Activated CD4-positive, CD25-positive, alpha-beta regulatory T cell treated with anti-CD3 and anti-CD28 coated beads, Interleukin-2, amount 50 U/mL, for 24 hours (primary cell): ENCODE measurements around the gene GMNC.
"Not testable (repeated sequence)": the region's sequence is repeated elsewhere in the genome, so short reads cannot be mapped to it uniquely, and the experiment has no call there.

Experiments
- ATAC-seq, 2 donors: fragments of 150-1000 bp; cut with Tn5 transposase; one replicate each; pipeline ENCODE4 v1.10.0; 2021; ENCODE audit warnings: mild to moderate bottlenecking in 1 of 2, moderate library complexity in 1 of 2

The GMNC gene, protein sequence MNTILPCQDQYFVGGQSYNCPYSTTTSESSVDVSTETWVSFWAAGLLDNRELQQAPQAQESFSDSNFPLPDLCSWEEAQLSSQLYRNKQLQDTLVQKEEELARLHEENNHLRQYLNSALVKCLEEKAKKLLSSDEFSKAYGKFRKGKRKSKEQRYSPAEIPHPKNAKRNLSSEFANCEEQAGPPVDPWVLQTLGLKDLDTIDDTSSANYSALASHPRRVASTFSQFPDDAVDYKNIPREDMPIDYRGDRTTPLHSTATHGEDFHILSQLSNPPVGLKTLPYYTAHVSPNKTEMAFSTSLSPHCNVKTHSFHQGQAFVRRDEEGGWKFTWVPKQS

DNA sequence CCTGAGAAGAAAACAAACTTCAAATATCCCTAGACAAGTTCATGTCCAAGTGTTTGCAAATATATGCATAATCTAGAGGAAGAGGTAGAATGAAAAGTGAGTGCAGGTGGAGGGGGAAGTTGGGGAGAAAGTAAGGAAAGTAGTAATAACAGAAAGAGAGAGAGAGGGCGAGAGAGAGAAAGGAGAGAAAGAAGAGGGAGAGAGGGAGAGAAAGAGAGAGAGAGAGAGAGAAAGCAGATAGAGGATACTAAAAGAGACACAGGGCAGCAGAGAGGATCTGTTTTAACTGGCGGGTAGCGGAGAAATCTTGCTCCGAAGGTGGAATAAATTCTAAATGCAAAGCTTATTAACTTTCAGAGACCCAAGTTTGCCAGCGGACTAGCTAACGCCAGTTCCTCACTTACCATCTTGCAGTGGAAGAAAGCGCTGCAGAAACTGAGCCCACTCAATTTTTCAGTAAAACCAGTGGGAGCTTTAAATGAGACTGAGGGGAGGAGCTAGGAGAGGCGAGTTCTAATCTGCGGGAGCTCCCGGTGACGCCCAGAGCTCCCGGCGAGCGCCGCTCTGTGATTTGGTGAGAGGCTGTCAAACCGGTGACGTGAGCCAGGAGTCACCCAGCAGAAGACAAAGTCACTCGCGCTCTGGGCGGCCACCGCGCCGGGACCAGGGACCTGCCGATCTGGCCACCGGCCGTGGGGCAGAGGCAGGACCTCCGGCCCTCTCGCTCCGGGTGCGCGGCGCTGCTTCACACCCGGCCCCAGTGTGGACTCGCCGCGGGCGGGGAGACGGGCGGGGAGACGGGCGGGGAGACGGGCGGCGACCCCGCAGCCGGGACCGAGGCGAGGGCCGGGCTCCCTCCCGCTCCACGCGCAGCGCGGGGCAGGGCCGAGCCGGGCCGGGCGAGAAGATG lies at the start of gene GMNC:
Gene GMNC, minus strand, starts transcription at position 486 of the 910 bp plus-strand sequence. Its CDS starts 79 bp downstream, at position 407.
- peak; percentile 78 to 81 for ATAC-seq

GRCh38 chr3:190911382-190911781 lies 48.9 kb upstream of the GMNC start:
- no peak for ATAC-seq

DNA sequence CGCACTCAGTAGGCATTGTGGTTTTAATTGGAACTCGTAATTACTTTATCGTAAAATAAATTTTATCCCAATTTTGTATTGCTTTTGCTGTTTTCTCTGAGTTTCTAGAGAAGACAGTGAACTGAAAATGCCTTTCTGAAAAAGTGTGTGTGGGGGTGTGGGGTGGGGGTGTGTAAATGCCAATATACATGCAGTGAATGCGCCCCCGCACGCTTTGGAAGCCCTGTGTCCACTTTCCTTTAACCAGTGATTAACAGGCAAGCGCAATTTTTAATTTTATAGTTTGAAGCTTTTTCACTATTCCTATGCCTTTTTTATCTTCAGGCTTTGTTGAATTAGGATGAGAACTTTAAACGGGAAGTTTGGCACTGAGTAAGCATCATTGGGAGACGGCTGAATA lies 47.4 kb upstream of the GMNC start:
- no peak for ATAC-seq

GRCh38 chr3:190903156-190903555 lies 40.7 kb upstream of the GMNC start:
- no peak for ATAC-seq

DNA sequence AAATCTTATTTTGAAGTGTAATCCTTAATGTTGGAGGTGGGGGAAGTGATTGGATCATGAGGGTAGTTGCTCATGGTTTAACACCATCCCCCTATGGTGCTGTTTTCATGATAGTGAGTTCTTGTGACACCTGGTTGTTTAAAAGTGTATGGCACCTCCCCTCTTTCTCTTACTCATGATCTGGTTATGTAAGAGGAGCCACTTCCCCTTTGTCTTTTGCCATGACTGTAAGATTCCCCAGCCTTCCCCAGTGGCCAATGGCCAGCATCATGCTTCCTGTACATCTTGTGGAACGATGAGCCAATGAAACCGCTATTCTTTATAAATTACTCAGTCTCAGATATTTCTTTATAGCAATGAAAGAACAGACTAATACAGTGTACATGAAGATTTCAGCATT lies 39.8 kb upstream of the GMNC start:
- ATAC-seq = no peak

DNA sequence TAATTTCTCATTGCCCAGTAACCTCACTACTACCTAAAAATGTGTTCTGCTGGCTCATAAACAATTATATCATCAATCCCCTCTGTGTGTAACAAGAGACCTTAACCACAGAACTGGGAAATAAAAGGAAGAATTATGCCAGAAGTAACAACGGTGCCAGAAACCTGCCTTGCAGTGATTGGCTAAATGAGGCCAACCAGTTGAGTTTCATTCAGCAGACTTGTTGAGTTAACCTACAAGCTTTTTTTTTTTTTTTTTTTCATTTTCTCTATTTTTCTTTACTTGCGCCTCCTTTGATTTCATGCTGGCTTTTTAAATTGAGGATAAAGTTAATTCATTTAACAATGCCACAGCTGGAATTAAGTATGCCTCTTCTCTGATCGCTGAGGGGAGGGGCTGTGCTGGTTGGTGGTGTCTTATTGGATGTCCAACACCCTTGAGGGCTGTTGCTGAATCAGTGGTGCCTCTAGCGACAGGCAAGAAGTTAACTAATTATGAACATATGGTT lies 30.0 kb upstream of the GMNC start:
- no peak for ATAC-seq

GRCh38 chr3:190886945-190887344 lies 24.5 kb upstream of the GMNC start:
- ATAC-seq = no peak

DNA sequence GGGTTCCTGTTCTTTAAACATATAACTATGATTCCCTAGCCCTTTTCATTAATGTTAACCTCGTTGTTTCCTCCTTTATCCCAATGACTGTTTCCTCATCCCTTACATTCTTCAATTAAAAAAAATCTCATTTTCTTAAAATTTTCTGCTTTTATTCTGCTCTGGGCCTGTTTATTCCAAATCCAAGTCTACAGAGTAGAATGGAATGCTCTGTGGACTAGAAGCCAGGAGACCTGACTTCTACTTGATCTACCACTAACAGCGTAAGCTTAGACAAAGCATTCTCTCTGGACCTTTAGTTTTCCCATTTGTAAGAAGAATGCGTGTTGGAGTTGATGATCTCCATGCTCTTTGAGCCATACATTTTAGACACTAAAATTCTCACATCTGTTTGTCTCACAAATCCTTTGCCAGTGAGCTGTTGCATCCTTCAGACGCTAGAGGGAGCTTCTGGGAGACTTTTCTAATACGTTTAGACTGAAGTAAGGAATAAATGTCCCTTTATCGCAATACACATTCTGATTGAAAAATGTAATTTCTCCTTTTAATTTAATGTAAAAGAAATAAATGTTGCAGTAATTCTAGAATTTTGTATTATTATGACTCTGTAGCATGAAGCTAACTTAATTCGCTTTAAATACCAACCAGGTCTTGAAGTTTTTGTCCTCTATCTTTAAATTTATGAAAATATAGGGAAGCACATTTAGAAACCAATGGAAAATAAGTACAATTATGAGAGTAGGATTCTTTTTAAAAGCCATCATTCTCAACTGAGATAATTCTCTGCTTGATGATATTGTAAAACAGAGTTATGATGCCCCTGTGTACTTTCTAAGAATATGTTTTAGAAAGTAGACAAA lies 21.7 kb upstream of the GMNC start:
- ATAC-seq = no peak

DNA sequence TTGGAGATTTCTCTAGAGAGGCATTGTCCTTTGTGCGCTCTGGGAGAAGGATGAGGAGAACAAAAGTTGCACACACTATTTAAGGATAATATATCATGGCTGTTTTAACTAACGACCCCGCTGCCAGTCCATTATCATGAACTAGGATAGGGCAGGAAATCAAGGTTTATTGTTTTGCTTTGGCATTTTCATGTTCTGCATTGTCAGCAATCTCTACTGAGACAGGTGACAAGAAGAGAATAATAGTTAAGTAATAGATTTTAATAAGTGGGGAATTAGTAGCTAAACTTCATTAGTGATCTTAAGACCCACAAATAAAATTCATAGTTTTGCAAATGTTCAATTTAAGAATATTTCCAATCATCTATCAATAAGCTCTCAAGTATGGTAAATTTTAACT lies 20.6 kb upstream of the GMNC start:
- ATAC-seq = no peak

DNA sequence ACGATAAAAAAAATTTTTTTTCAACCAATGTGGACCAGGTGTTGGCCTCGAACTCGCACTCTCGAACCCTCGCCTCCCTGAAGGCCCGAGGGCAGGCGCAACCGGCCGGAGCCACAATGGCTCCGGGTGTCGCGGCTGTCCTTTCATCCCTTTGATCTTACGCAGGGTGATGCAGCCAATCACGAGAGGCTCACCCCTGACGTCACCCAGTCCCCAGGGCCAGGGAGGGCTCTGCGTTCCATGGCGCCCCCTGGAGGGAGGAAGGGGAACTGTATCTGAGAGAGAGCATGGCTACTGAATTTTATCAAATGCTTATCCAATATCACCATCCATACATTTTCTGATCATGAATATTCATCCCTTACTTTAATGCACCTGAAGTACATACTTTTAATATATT lies 15.4 kb upstream of the GMNC start:
- ATAC-seq = no peak

GRCh38 chr3:190876433-190876832 lies 13.9 kb upstream of the GMNC start:
- ATAC-seq = not testable (repeated sequence)

DNA sequence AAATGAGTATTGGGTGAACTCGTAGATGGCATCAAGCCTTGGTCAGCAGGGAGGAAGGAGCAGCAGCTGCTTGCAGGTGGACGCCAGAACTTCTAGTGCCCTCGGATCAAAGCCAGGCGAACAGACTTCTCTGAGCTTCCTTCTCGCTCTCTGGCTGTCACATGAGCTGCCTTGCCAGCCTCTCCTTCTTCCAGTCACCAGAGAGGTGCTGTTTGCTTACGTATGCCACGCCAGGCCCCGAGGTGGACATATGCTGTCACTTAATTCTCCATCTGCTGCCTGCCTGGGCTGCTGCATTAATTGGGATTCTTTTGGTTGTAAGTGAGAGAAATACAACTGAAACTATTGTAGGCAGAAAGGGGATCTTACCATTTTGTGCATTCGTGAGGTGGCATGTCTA lies 12.6 kb upstream of the GMNC start:
- ATAC-seq = not testable (repeated sequence)

- no peak for ATAC-seq
Observed at GRCh38 chr3:190870127-190870526, 7.6 kb upstream of the GMNC start.

- ATAC-seq = no peak
Observed at GRCh38 chr3:190867071-190867470, 4.6 kb upstream of the GMNC start.

DNA sequence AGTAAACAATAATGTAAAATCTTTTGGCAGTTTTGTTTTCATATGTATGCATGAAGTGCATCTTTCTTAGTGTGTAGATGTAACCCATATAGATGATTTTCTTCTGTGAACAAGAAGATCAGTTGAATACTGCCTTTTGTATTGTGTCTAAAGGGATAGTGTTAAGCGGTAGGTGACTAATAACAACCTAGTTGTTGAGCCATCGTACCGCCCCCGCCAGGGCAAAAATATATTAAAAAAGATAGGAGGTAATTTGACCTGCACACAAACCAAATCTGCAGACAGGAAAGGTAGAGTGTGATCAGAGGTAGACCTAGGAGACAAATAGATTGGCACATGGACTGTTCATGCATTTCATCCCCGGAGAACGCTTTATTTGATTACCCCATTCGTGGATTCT lies 3.3 kb upstream of the GMNC start:
- no peak for ATAC-seq

DNA sequence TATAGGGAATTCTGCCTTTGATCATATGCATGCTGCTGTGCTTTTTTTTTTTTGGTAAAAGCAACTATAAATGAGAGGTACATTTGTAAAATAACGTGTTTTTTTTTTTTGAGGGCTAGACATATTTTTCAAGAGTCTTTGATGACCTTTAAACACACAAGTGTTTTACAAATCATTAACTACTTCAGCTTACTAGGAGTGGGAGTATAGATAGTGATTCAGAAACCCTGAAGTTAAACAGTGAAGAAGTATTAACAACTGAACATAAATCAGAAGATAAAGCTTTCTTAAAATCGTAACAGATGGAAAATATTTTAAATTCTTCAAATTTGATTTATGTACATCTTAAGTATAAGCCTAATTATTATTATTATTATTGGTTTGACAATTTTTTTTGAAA lies 2.9 kb upstream of the GMNC start:
- no peak for ATAC-seq

DNA sequence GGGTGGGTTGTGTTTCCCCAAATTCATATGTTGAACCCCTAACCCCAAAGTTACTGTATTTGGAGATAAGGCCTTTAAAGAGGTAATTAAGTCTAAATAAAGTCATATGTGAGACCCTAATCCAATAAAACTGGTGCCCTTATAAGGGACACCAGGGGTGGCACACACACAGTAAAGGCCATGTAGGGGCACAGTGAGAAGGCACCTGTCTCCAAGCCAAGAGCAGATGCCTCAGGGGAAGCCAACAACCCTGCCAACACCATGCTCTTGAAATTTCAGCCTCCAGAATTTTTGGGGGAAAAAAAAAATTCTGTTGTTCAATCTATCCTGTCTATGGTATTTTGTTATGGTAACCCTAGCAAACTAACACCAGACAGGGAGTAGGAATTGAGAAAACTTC lies 1.5 kb upstream of the GMNC start:
- ATAC-seq = no peak

- no peak for ATAC-seq
Observed at GRCh38 chr3:190863119-190863465, 598 bp upstream of the GMNC start.

GRCh38 chr3:190860521-190860920 lies 2.0 kb downstream of the GMNC start:
- ATAC-seq = no peak

DNA sequence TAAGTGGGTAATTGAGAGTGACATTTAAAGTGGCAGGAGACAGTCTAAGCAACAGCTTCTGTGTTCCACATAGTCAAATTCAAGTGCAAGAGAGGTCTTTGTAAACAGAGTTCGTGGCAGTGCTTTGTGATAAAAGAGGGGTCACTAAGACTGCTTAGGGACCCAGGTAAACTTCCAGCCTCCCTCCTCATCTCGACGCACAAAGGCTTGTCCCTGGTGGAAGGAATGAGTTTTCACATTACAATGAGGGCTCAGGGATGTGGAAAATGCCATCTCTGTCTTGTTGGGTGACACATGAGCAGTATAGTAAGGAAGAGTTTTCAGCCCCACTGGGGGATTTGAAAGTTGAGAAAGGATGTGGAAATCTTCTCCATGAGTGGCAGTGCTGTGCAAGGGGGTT lies 7.3 kb downstream of the GMNC start:
- no peak for ATAC-seq

DNA sequence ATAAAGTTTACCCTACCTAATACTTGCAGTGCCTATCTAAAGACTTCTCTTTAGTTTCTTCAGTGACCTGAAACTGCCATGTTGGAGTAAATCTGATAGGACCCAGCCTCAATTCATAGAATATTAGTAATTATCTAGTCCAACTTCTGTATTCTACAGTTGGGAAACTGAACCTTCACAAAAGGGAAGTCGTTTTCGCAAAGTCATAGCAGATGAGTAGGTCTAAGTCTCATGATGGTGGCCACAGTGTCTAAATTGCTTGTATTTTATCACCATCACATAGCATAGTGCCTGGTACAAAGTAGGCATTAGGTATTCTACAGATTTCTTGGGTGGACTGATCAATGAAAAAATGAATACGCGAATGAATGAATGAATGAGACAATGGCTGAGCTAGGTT lies 8.4 kb downstream of the GMNC start:
- ATAC-seq = no peak

- ATAC-seq = no peak
Observed at GRCh38 chr3:190853464-190853863, 9.0 kb downstream of the GMNC start.

DNA sequence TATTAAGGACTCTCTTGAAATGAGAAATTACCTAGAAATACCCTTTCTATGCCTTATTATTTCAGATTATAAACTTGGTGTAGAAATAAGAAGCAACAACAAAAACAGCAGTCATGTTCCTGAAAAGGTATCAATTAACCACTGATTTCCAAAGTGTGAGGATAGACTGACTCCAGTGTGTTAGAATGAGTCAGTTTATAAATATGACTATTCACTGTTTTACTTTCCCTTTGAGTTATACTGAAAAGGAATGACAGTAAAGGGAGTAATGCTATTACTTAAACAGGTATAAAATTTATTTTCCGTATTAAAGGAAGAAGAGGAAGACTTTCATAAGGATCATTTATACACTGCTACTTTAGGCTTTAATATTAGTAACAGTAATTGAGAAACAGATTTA lies 12.9 kb downstream of the GMNC start:
- ATAC-seq = no peak
